Measurements from ENCODE around the gene NTRK2.
A peak's percentile ranks its signal among the peaks of the same experiment; 100 is the strongest.

The NTRK2 gene

DNA sequence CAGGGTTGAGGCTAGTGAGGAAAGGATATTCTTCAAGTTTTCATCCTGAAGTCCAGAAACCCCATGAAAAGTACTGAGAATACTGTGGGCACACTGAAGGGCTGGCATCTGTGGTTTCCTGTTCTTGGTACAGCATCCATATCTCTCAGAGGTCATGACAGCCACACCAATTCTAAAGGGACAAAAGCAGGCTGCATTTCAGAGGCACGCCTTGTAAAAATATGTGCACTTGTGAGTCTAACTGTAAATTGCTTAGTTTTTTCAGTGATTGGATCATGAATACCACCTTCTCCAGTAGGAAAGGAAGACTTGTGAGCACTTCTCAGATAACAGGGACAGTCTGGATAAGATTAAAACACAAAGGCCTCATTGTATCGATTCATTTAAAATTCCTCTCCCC is 230.9 kb downstream of the NTRK2 start:
- no peak for DNase-seq

DNA sequence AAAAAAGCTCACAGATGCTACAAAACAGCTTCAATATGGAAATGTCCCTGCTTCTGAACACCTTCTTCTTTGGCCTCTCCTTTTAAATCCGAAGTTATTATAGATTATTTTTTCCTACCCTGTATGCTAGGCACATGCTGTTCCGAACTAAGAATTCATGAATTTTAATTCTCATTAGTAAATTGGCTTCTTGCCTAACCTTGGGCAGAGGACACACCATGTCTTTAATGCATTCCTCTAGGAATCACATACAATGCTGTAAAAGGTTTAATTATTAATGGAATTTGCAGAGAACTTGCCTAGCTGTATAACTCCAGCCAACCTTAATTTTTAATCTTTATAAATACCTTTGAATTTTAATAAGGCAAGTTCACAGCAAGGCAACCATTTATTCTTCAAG is 234.4 kb downstream of the NTRK2 start:
- DNase-seq = no peak

DNA sequence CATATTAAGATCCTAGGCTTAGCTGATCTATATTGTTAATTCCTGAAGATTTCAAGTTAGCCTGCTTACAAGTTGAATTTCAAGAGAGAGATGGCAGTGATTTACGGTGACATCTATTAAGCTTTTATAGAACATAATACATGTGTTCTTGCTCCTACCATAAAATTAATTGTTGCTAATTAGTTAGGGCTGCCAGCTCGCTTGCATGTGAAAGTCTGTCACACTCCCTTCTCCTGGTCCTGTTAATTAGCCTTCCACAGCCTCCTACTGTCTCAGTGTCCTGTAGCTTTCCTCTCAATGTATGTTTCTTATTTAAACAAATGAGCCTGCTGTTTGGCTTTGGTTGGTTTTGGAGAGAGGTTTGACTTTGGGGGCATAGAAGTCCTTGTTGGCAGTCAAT is 247.2 kb downstream of the NTRK2 start:
- DNase-seq = no peak

DNA sequence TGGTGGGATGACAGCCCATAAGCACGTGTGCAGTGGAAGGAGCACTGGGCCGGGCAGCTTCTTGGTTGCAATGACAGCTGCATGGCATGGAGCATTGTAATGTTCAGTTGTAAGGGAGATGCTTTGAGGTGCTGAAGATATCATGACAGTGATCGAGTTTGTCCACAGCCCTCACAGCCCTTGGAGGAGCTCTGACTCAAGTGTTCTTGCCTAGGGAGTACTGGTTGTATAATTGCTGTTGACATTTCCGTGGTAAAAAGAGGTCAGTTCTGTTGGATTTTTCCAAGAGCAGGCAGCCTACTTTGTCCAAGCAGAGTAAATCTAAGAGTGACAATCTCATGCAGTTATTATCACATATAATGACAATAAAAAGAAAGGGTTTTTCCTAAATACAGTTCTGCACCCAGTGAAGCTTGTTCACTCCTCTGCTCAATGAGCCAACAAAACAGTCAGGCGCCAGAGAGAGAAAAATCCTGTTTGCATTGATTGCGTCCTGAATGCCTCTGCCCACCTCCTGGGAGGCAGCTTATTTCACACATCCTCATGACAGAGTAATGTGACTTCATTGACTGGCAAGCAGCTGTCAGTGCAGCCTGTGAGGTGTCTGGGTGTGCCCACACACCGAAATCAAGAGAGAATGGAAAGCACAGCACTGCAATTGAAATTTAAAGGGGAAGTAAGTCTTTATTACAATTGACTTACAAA is 248.0 kb downstream of the NTRK2 start:
- peak; percentile 84 for DNase-seq

DNA sequence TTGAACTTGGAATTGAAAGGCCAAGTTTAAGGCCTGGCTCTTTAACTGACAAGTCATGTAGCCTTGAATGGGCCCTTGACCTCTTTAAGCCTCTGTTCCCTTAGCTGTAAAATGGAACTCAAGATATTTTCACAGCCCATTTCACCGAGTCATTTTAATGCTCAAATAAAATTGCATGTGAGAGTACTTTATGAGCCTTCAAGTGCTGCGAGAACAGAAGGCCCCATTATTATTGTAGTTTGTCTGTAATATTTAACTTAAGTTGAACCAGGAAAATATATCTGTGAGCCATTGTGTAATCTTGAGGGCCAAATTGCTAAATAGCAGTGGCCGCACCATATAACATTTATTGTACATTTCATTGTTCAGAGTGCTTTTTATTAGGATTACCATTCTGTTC is 249.9 kb downstream of the NTRK2 start:
- DNase-seq = no peak

DNA sequence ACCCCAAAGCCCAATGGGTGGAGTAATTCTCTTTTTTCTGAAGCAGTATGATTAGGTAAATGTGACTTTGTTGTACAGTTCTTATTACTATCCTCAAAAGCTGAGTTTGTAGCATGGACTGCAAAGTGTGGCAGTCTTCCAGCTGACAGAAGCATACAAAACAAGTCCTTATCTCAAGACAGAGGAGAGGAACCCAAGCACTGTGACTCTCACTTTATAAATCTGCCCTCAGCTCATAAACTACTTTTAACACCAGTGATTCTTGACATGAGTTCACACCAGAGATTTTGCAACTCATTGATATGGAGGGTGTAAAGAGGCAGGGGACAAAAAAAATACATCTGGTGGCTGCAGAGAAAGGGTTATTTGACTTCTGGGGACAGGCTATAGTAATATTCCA is 251.6 kb downstream of the NTRK2 start:
- DNase-seq = no peak

DNA sequence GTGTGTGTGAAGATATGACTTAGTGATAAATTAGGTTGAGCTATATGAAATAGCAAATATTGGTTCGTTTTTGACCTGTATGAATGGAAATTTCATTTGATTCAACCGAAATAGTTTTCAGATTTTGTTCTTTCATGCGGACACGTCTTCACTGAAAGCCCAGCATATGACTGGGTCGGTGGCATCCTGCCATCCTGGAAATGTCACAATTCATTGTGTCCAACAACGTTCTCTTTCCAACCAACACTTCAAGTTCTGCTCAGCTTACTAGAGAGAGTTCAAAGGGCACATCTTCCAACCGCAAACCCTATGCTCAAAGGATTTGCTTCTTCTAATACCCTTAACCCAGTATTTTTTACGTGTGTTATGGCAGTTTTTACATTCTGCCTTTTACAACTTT is 252.5 kb downstream of the NTRK2 start:
- no peak for DNase-seq

DNA sequence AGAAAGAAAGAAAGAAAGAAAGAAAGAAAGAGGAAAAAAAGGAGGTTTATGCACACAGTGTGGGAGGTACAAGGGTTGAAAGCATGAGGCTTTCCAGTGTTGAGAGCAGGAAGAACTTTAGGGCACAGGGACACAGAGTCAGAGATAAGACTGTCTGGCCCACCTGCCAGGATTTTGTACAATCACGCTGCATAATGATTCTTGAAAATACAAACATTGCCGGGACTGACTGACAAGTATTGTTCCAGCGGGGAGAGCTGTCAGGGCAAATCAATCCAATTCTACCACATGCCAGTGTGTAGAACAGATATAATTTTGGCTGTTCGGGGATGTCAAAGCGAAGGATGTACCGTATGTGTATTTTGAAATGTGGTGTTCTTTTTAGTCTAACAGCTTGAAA is 254.7 kb downstream of the NTRK2 start:
- peak; percentile 35 for DNase-seq

DNA sequence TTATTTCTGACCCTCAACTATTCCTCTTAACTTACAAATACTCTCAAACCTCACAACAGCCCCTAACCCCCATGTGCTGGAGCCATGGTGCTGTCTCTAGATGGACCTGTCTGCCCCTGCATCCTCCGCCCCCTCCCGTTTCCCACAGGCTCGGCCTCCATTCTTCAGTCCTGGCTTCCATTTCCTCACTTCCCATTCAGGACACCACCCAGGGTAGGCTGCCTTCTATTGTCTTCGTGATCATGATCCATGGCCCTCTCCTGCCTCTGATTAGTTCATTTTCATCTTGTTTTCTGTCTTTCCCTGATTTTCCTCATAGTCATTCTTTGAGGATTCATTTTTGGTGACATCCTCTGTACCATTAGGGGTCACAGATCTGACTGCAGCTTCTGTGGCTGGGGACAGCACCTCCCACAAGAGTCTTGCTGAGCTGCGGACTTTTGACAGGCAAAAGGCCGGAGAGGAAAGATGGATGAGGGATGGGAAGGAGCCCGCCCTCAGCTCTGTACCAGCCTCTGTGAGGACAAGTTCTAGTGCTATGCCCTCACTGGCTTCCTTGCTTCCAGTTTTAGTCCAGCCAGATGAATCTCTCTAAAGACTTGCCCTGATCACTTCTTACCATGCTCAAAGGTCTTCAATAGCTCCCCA is 255.8 kb downstream of the NTRK2 start:
- no peak for DNase-seq

DNA sequence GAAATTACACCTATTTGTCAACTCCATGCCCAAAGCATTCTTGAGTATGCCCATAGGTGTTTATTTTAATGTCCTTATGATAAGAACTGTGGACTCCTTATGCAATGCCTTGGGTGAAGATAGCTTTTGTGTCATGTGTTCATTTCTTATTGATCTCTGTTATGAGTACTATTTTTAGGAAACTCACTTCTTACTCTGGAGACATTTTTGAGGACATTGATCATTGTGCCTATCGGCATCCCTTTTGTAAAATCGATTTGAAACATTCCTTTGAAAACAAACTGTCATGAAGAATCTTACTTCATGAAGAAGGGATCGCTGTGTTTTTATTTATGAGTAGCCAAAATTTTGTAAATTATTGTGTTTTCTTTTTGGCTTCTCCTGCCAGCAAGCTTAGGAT is 257.3 kb downstream of the NTRK2 start:
- DNase-seq = no peak

DNA sequence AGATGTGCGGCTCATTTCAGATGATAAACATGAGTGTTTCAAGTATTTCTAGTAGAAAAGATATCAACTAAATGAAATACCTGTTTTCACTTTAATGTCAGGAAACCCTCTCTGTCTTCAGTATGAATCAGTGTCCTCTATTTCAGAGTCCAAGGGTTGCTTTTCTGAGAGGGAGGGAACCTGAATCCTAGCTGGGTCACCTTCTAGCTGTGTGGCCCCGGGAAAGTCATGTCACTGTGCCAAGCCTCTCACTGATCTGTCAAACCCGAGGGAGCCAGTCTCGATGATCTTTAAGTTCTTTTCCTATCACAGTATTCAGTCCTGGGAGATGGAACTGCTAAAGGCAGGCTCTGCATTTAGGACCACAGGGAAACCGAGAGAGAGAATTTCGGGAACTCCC is 258.9 kb downstream of the NTRK2 start:
- DNase-seq = no peak

DNA sequence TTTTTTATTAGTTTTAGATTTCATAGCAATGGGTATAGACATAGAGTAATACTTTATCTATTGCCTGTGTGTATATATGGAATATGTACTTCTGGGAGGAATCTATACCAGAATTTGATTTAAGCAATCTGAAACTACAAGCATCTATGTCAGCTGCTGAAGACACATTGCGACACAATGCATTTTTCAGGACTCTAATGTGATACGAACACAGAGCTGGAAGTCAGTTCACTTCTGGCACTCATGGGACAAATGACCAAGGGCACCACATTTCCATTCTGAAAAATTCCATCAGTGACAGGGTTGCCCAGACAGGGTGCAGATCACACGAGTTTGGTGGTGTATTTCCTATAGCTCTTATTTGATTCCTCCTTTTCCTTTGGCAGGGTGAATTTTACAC is 259.5 kb downstream of the NTRK2 start:
- DNase-seq = no peak

DNA sequence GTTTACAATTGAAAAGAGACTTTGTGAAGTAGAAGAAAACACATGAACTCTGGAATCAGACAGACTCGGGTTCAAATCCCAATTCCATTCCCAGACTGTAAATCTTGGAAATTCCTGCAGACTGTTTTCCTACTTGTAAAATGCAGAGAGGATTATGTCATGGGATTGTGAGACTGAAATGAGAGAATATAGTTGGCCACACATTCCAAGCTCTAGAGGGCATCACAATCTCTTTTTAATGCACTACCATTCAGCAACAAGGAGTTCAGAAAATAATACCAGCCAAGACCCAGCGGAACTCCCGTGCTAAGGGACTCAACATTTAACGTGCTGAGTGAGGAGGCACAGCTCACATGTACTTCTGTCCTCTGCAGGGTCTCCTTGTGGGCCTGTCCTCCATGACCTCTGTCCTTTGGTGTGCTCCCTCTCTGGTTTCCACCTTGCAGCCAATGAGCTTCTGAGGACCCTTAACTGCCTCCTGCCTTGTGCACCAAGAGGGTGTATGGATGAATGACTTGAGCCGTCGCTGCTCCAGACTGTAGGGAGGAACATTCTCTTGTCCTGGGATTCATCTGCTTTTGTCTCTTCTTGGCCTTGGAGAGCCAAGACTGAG is 263.5 kb downstream of the NTRK2 start:
- no peak for DNase-seq

DNA sequence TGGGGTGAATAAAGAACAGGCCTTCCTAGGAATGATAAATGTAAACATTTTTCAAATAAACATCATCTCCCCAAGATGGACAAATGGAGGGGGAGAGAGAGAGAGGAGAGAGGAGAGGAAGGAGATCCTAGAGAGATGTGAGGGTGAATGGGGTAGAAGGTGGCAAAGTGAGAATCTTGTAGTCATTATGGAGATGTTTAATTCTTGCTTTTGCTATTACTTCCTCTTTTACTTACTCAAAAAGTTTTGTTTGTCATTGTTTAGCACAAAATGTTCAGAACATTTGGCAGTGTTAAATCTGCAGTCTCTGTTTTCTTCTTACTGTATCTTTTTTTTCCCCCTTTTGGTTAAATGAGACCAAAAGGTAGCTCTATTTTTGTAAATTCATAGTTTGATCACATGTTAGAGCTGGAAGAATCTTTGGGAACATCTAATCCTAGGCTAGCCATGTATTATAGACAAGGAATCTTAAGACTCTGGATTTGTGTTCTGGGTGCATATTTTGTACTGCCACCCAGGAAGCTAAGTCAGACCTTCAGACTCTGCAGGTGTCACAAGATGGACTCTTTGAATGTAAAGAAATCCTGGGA is 266.1 kb downstream of the NTRK2 start:
- no peak for DNase-seq

DNA sequence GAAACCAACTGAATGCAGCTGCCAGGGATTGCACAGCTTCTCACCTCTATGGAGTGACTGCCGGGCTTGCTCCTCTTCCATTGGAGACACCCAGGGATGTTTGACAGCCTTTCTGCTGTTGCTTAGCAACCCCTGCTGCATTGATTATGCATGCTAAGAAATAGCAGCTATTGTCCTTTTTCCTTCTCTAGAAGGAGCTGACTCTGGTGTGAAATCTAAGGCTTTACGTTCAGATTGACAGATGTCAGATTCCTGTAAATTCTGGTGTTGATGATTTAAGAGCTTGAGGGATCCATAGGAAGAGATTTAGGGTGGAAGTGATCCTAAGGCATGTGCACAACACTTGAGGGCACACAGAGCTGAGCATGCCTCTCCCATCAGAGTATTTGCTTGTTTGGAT is 267.7 kb downstream of the NTRK2 start:
- DNase-seq = peak; percentile 61

DNA sequence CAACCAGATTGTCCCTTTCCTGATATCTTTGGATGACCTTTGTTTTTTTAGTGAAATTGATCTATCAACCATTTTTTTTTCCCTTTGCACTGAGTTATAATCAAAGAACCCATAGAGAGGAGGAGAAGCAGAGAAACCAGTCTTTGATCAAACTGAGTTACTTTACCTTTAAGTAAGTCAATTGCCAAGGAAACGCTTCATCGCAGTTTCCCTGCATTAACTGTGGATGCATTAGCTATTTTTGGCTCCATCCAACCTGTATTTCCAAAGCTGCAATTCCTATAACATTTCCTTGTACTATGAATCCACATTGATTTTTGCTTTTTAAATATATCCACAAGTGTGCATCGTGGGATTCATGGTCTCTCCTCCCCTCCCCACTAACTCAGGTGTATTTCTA is 268.1 kb downstream of the NTRK2 start:
- no peak for DNase-seq

DNA sequence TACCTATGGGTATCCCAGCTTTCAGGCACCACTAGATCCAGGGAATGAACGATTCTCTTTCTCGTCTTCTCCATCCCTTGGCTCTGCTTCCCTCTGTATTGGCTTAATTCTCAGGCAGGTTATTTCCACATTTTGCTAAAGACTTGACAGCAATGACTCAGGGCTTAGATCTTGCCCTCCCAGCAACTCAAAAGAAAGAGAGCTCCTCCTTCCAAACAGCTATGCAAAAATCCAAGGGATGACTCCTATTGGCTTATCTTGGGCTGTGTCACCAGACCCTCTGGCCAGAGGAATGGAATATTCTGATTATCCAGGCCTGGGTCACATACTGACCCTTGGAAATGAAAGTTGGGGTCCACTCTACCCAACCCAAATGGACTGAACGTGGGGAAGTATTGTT is 270.2 kb downstream of the NTRK2 start:
- no peak for DNase-seq

DNA sequence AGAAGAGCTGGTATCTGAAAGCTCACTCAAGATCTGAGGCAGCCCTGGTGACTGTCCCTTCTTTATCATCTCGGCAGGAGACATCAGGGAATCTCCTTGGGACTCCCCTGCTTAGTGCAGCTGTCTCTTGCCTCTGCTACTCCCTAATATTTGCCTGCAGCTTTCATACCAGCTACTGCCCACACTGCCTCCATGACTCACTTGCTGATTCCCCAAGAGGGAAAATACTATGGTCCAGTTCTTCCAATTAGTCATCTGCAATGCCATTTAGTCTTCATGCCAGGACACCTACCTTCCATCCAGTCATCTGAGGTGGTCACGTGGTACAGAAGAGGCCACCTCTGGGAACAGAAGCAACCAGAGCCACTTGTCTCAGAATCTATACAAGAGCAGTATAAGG is 270.8 kb downstream of the NTRK2 start:
- DNase-seq = no peak

DNA sequence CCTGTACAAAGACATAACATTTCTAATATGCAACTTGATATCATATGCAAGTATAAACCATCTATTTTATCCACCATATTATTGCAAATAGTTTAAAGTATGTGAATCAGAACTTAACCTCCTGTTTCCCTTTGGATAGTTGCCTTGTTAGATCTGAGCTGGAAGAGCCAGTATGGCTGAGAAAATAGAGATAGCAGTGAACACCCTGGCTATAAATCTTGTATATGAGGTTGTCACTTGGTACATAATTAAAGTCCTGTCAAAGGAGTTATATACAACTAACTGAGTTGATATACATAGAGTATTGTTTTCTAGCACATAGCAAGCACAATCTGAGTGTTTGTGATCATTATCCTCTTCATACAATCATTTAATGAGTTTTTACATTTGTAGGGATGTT is 272.3 kb downstream of the NTRK2 start:
- DNase-seq = no peak

DNA sequence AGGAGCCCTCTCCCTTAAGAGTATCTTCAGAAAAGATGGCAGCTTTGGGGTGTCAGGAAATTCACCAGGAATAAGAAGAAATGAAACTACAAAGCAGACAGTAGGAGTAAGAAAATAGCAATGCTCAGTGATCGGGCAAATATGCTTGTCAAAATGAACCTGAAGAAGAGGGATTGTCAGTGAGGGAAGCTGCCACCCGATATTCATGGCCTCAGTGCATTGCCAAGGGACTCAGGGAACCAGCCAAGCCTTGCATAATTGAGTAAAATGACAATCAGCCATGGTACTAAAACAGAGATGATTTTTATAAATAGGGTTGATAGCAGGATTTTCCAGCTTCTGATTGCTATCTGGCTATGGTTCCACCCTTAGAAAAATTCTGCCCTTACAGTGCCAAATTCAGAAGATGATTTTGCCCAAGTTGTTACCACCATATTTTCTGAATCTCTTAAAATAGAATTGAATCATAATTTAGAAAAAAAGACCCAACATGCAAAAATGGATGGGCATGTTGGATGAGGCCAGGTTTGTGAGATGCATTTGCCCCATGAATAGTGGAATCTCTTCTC is 274.0 kb downstream of the NTRK2 start:
- DNase-seq = no peak

DNA sequence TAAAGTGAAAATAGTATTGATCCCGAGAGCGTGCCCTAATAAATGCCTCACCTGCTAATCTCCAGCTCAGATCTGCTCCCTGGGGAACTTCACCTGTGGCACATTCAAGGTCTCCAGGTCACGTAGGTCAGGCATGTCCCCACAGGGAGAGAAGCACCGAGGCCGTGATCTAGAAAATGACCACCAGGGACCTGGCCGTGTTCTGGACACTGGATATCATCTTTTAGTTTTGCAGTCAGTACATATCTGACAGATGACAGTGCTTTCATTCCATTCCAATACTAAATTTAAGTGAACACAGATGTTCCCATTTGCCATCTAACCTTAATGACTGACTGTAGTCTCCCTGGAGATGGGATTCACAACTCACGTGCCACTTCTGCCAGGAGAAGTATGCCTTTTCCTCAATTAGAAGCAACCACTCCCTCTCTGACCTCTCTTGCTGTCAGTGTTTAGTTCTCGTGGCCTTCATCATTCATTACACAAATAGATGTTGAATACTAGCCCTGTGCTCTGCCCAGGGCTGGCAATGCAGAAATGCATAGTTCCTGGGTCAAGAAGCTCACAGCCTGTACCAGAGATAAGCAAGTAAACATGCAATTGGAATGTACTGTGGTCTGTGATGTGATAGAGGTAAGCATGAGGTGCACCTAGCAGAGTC is 276.5 kb downstream of the NTRK2 start:
- DNase-seq = no peak

DNA sequence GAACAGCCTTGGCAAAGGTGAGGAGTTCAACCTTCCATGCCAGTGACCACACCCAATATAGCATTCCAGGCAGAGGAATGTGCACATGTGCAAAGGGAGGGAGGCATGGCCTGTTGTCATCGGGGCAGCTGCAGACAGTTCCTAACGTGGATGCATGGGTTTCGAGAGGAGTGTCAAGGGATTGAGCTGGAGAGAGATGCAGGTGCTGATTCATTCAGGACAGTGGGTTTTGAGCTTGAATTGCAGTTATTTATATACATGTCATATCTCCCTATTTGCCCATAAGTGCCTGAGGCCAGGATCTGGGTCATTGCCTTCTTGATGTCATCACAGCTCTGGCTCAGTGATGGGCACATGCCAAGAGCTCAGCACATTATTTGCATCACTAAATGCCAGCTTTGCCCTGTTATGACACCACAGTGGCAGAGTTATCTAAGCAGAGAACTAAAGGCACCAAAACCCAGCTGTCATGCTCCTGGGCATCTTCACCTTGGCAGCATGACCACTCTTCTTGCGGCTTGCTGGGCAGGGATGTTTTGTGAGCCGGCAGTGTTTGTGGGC is 278.0 kb downstream of the NTRK2 start:
- DNase-seq = no peak

DNA sequence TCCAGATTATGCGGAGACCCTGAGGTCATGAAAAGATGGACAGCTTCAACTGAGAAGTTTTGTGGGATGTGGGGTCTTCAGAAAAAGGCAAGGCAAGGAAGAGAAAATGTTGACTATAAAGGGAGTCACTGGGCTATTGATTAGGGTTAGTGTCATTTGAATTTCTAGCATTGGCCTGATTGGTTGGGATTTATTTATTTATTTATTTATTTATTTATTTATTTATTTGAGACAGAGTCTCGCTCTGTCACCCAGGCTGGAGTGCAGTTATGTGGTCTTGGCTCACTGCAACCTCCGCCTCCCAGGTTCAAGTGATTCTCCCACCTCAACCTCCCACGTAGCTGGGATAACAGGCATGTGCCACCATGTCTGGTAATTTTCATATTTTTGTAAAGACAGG is 279.7 kb downstream of the NTRK2 start:
- no peak for DNase-seq
